GM12801 (cell line): ENCODE results near the gene SOX6.

Source experiments
- CTCF ChIP-seq: IDR thresholded peaks from one replicate; pipeline ENCODE4 v1.5.1; 2011; ENCODE audit warnings: control low read depth; ENCODE audit not compliant: insufficient read length; ENCODE audit errors: extremely low read depth

The SOX6 gene

GRCh38 chr11:16151138-16151537 lies 205.2 kb downstream of the SOX6 start:
- TF ChIP-seq CTCF, result no peak

- no peak for TF ChIP-seq CTCF
These were observed 206.9 kb downstream of the SOX6 start for GRCh38 chr11:16149476-16149875.

DNA sequence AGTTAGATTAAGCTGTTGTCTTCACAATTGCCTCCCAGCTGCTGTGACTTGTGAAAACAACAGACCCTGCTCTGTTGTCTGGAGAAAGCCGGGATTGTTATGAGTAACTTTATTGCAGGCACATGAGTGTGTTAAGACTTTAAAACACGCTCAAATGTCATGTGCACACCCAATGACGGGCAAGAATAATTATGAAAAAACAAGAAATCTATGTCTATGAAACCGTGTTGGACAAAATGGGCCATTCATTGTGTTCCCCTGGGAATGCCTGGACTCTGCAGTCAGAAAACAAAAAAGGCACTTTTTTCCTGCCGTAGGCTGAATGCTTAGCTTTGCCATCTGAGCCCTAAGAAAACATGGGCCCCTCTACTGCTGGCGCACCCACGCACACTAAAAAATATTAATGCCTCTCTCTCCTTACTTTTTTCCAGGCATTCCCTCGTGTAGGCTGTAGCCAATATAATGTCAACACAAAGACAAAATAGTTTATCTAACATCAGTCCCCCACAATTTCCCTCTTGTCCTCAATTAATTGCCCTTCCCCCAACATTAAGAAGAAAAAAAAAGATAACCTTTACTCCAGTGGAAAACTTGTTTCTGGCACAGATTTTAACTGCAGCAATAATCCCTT lies 207.9 kb downstream of the SOX6 start:
- no peak for TF ChIP-seq CTCF

DNA sequence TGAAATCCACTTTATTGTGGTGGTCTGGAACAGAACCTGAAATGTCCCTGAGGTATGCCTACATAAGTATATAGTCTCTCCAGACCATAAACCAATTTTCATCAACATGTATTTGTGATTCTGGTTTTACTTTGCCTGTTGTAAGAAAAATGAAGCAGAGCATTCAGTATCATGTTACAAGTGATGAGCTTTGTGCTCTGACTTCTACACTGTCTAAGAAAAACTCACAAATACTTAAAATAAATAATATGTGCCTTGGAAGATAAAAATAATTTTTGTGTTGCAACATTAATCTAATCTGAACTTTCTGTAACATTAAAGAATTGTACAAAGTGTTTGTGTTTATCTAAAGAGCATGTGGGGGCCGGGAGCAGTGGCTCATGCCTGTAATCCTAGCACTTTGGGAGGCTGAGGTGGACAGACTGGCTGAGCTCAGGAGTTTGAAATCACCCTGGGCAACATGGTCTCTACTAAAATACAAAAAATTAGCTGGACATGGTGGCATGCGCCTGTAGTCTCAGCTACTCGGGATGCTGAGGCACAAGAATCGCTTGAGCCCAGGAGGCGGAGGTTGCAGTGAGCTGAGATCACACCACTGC lies 219.5 kb downstream of the SOX6 start:
- TF ChIP-seq CTCF, result no peak

DNA sequence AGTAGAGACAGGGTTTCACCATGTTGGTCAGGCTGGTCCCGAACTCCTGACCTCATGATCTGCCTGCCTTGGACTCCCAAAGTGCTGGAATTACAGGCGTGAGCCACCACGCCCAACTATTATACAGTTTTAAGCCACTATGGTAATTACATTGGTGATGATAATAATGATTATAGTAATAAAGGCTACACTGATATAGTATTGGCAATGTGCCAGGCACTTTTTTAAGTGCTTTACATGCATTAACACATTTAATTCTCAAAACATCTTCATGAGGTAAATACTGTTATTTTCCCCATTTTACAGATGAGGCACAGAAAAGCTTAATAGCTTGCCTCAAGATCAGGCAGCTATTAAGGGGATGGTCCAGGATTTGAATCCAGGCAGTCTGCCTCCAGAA lies 222.5 kb downstream of the SOX6 start:
- no peak for TF ChIP-seq CTCF

DNA sequence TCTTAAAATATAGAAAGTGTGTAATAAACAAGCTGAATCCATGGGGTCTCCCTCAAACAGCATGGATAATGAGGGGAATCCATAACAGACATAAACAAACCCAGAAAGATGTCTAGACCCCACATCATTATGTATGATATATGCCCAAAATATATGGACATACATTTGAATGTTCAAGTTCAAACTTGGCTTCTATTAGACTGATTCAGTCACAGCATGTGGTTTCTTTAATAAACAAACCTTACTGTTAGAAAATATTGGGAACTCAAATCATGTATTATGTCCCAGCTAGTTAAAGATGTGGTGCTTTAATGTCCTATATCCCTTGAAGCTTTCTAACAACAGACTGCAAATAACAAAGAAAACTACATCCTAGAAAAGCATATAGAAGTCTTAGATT lies 228.6 kb downstream of the SOX6 start:
- no peak for TF ChIP-seq CTCF

GRCh38 chr11:16126362-16126761 lies 230.0 kb downstream of the SOX6 start:
- no peak for TF ChIP-seq CTCF
